Activated CD4-positive, alpha-beta memory T cell treated with anti-CD3 and anti-CD28 coated beads, Interleukin-2, amount 10 ng/mL, durations not matched to agents 7 days and 5 days (primary cell): ENCODE data around the gene CMC1. TPM values are rescaled to one million over a fixed set of nuclear protein-coding genes. Genes with fewer than 3 reads are reported as not detected.

Experiments
- CTCF ChIA-PET: fragments of 350-600 bp; sonication (Branson Sonifier 250); formaldehyde crosslinking; loops from one replicate; lab custom pipeline; 2021; ENCODE audit warnings: antibody characterized with exemption, inconsistent platforms; lab: Charles Lee
- POLR2A ChIA-PET: fragments of 350-600 bp; sonication (Branson Sonifier 250); formaldehyde crosslinking; loops from one replicate; lab custom pipeline; 2021; ENCODE audit warnings: antibody characterized with exemption; lab: Charles Lee
- DNase-seq: peaks from one replicate; pipeline ENCODE4 v3.0.0-alpha.2; 2020
- H3K27ac Mint-ChIP-seq: one replicate; pipeline ENCODE4 v1.8.0; 2021; ENCODE audit warnings: mild to moderate bottlenecking, mixed read lengths
- H3K27me3 Mint-ChIP-seq: one replicate; pipeline ENCODE4 v1.8.0; 2021; ENCODE audit warnings: mixed read lengths
- H3K36me3 Mint-ChIP-seq: one replicate; pipeline ENCODE4 v1.8.0; 2021; ENCODE audit warnings: low read depth, mixed read lengths
- H3K4me1 Mint-ChIP-seq: one replicate; pipeline ENCODE4 v1.8.0; 2021; ENCODE audit warnings: mixed read lengths
- H3K4me3 Mint-ChIP-seq: one replicate; pipeline ENCODE4 v1.8.0; 2021; ENCODE audit warnings: mild to moderate bottlenecking, mixed read lengths
- H3K9me3 Mint-ChIP-seq: one replicate; pipeline ENCODE4 v1.8.0; 2021; ENCODE audit warnings: mixed read lengths
- total RNA-seq, 2 experiments: library from RNA; stranded (reverse); gene quantifications; one replicate each; pipeline ENCODE4 v1.2.3, GENCODE V29; 2021

CMC1 gene
- total RNA-seq, 2 experiments from 2014 or later = 18.8 to 21.0 TPM

GRCh38 chr3:28322464-28322863 lies 81.0 kb downstream of the CMC1 start:
- Mint-ChIP-seq H3K4me3 (no peak overlapping the region), H3K27me3 (no peaks in the 10 kb centered on the region), H3K27ac (no peak overlapping the region), H3K4me1 (peaks cover 38% of the 10 kb centered on the region), H3K9me3 (no peaks in the 10 kb centered on the region), H3K36me3 (peaks cover 52% of the 10 kb centered on the region)
- ChIA-PET POLR2A (interaction anchor here (0.8 kb wide), 1 partner anchor 26 kb away, joined by 3 read pairs; the partner anchor contains the start of gene ZCWPW2), CTCF (interaction anchor here (0.9 to 3.5 kb wide), 4 partner anchors 26 to 610 kb away, joined by 3 to 22 read pairs (median 6); partner anchors contain the start of genes AZI2, EOMES and ZCWPW2)
- no peak for DNase-seq

DNA sequence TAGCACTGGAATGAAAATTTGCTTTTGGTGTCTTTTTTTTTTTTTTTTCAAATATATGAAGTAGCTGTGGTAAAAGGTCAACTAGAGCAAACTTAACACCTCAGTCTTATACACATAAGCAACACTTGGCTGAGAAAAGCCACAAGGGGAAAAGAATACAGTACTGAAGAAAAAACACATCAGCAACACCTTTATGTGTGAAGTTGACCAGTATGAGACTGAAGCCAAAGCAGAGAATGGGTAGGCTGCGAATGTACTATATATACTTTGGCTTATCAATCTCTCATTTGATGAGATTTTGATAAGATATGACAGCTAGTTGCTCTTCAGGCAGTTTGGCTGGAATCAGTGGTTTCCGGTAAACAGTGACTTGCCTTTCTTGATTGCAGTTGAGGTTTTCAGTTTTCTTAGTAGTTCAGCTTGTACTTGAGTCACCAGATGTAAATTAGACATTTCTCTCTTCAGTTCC lies 85.1 kb downstream of the CMC1 start:
- peak overlapping the region; percentile 1 for H3K4me3 Mint-ChIP-seq
- POLR2A ChIA-PET = interaction anchor here (0.6 to 3.6 kb wide), 13 partner anchors 9 to 614 kb away, joined by 3 to 38 read pairs (median 4); partner anchors contain the start of genes AZI2, CMC1, EOMES and ZCWPW2
- peak; percentile 60 for DNase-seq
- H3K27me3 Mint-ChIP-seq = no peaks in the 10 kb centered on the region
- peaks cover 49% of the 10 kb centered on the region for H3K36me3 Mint-ChIP-seq
- peak overlapping the region; percentile 59 for H3K27ac Mint-ChIP-seq
- H3K4me1 Mint-ChIP-seq = peaks cover 37% of the 10 kb centered on the region
- no peaks in the 10 kb centered on the region for H3K9me3 Mint-ChIP-seq
- CTCF ChIA-PET = interaction anchor here (0.6 to 6.2 kb wide), 12 partner anchors 8 to 618 kb away, joined by 3 to 103 read pairs (median 6); partner anchors contain the start of genes AZI2, EOMES and ZCWPW2

GRCh38 chr3:28328188-28329151 lies 87.1 kb downstream of the CMC1 start:
- no peaks in the 10 kb centered on the region for H3K9me3 Mint-ChIP-seq
- H3K27ac Mint-ChIP-seq = no peak overlapping the region
- no peak for DNase-seq

GRCh38 chr3:28334552-28334951 lies 93.1 kb downstream of the CMC1 start:
- H3K4me1 Mint-ChIP-seq = peaks cover 6% of the 10 kb centered on the region
- peaks cover 39% of the 10 kb centered on the region for H3K36me3 Mint-ChIP-seq
- H3K27me3 Mint-ChIP-seq = no peaks in the 10 kb centered on the region
- no peaks in the 10 kb centered on the region for H3K9me3 Mint-ChIP-seq
- no peak overlapping the region for H3K4me3 Mint-ChIP-seq
- ChIA-PET CTCF (interaction anchor here (1.0 to 5.7 kb wide), 5 partner anchors 9 to 622 kb away, joined by 3 to 46 read pairs (median 16); partner anchors contain the start of genes AZI2, EOMES and ZCWPW2), POLR2A (interaction anchor here (1.5 to 5.6 kb wide), 2 partner anchors 10 to 14 kb away, joined by 6 to 30 read pairs; partner anchors contain the start of genes AZI2 and ZCWPW2)
- H3K27ac Mint-ChIP-seq = no peak overlapping the region
- no peak for DNase-seq

More at GRCh38 chr3:28328188-28329151, 87.1 kb downstream of the CMC1 start:
- H3K4me3 Mint-ChIP-seq = no peak overlapping the region
- no peaks in the 10 kb centered on the region for H3K27me3 Mint-ChIP-seq
- H3K4me1 Mint-ChIP-seq = peaks cover 36% of the 10 kb centered on the region
- ChIA-PET POLR2A (interaction anchor here (1.6 to 3.6 kb wide), 5 partner anchors 16 to 616 kb away, joined by 6 to 38 read pairs (median 16); partner anchors contain the start of genes AZI2, CMC1, EOMES and ZCWPW2), CTCF (interaction anchor here (0.7 to 6.2 kb wide), 11 partner anchors 11 to 616 kb away, joined by 3 to 103 read pairs (median 8); partner anchors contain the start of genes AZI2, EOMES and ZCWPW2)
- H3K36me3 Mint-ChIP-seq = peaks cover 39% of the 10 kb centered on the region

- H3K4me1 Mint-ChIP-seq = peaks cover 6% of the 10 kb centered on the region
- no peak overlapping the region for H3K4me3 Mint-ChIP-seq
- ChIA-PET POLR2A (interaction anchor here (1.0 to 5.6 kb wide), 4 partner anchors 9 to 851 kb away, joined by 3 to 30 read pairs (median 4); partner anchors contain the start of genes AZI2, SLC4A7 and ZCWPW2), CTCF (interaction anchor here (0.7 to 5.7 kb wide), 7 partner anchors 9 to 623 kb away, joined by 3 to 46 read pairs (median 8); partner anchors contain the start of genes AZI2, EOMES and ZCWPW2)
- H3K27me3 Mint-ChIP-seq = no peaks in the 10 kb centered on the region
- H3K27ac Mint-ChIP-seq = no peak overlapping the region
- DNase-seq = no peak
- peaks cover 44% of the 10 kb centered on the region for H3K36me3 Mint-ChIP-seq
- H3K9me3 Mint-ChIP-seq = no peaks in the 10 kb centered on the region
Observed at GRCh38 chr3:28335246-28335645, 93.8 kb downstream of the CMC1 start.

DNA sequence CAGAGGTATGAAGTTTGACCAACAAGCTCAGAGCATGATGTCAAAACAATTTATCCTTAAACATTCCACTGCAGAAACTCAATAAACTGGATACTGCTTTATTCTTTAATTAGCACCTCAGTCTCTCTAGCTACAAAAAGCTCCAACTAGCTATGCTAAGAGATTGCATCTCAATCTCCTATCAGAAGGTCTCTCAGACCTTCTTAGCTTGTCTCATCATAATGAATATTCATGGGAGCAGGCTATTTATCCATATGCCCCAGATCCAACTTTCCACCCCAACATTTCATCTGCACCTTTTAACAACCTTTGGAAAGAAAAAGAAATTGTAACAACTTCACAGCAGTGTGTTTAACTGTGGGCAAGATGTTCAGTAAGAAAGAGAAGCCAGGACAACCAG lies 95.8 kb downstream of the CMC1 start:
- ChIA-PET CTCF (interaction anchor here (3.3 to 5.7 kb wide), 4 partner anchors 12 to 625 kb away, joined by 8 to 46 read pairs (median 18); partner anchors contain the start of genes AZI2, EOMES and ZCWPW2), POLR2A (interaction anchor here (1.3 to 5.6 kb wide), 3 partner anchors 11 to 616 kb away, joined by 3 to 30 read pairs (median 4); partner anchors contain the start of genes AZI2, EOMES and ZCWPW2)
- no peak for DNase-seq
- Mint-ChIP-seq H3K4me3 (no peak overlapping the region), H3K27me3 (no peaks in the 10 kb centered on the region), H3K4me1 (peaks cover 11% of the 10 kb centered on the region), H3K27ac (no peak overlapping the region), H3K9me3 (no peaks in the 10 kb centered on the region), H3K36me3 (peaks cover 34% of the 10 kb centered on the region)

DNA sequence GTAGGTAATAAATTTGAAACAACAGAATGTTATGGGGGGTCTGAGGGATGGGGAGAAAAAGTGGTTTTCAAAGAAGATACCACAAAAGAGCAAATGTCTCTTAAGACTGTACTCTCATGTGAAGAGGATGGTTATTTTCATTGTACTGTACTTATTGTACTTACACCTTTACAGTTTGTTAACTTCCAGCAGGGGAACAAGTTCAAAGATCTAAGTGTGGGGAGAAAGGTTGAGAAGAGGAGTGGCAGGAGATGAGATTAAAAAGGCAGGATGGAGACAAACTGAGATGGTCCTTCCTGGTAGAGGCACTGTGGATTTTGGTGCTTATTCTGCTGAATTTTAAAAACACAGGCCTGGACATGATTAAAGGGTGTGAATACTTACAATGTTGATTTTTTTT lies 101.7 kb downstream of the CMC1 start:
- H3K4me1 Mint-ChIP-seq = peaks cover 47% of the 10 kb centered on the region
- peaks cover 36% of the 10 kb centered on the region for H3K36me3 Mint-ChIP-seq
- no peak overlapping the region for H3K27ac Mint-ChIP-seq
- POLR2A ChIA-PET = interaction anchor here (2.2 kb wide), 1 partner anchor 8 kb away, joined by 6 read pairs; no protein-coding TSS in a partner anchor
- H3K4me3 Mint-ChIP-seq = no peak overlapping the region
- CTCF ChIA-PET = interaction anchor here (1.0 kb wide), 1 partner anchor 621 kb away, joined by 3 read pairs; the partner anchor contains the start of gene EOMES
- H3K9me3 Mint-ChIP-seq = no peaks in the 10 kb centered on the region
- no peaks in the 10 kb centered on the region for H3K27me3 Mint-ChIP-seq
- DNase-seq = no peak

DNA sequence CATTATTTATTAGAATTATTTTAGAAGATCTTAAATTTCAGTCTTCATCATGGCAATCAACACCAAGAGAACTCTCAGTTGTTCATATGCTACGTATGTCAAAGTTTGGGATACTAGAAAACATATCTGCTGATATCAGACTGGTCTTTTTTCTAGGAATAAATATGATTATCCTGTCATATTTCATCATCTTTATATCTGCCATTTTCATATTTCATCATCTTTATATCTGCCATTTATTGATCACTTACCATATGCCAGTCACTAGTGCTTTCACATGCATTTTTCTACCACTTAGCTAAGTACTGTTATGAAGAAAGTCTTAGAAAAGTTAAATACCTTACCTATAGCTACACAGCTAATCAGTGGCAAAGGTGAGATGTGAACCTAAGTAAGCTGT lies 104.3 kb downstream of the CMC1 start:
- ChIA-PET POLR2A (interaction anchor here (0.7 kb wide), 1 partner anchor 639 kb away, joined by 3 read pairs; no protein-coding TSS in a partner anchor), CTCF (interaction anchor here (1.1 kb wide), 1 partner anchor 634 kb away, joined by 3 read pairs; no protein-coding TSS in a partner anchor)
- H3K27me3 Mint-ChIP-seq = no peaks in the 10 kb centered on the region
- no peak for DNase-seq
- H3K27ac Mint-ChIP-seq = no peak overlapping the region
- H3K9me3 Mint-ChIP-seq = no peaks in the 10 kb centered on the region
- H3K4me3 Mint-ChIP-seq = no peak overlapping the region
- H3K4me1 Mint-ChIP-seq = peaks cover 63% of the 10 kb centered on the region
- peaks cover 41% of the 10 kb centered on the region for H3K36me3 Mint-ChIP-seq

DNA sequence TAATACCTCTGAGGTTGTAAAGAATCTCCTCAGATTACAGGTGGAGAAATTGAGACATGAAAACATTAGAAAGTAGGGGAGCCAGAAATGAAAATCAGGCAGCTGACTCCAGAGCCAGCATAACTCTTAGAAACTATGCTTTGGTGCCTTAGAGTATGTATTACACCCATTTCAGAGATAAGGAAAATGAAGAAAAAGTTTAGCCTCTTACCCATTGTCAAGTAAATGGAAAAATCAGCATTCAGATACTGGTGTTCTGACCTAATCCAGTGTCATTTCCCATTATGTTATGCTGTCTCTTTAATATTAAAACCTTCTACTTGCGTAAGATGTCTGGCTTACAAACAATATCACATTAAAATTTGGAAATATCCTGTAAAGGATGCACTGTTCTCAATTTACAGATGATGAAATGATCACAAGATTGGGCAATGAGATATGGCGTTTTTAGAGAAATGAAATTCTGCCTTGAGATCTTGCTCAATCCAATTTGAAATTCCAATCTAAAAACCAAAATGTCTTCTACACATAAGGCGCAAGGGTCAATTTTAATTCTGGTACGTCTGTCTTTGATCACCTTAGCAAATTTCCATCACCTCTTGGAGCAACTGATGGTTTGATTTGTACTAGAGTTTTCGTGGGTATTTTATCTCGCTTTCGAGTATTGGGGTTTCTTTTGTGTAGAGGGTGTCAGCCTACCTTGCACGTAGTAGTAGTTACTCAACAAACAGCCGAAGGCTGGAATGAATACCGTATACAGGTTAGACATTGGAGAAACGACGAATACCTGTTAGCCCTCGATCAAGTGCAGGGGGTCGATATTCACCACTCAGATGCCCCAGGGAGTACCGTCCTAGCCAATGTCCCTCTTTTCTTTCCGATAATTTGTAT lies 106.2 kb downstream of the CMC1 start:
- H3K4me1 Mint-ChIP-seq = peaks cover 63% of the 10 kb centered on the region
- H3K36me3 Mint-ChIP-seq = peaks cover 45% of the 10 kb centered on the region
- CTCF ChIA-PET = interaction anchor here (1.0 to 3.7 kb wide), 5 partner anchors 8 to 635 kb away, joined by 3 to 32 read pairs (median 7); partner anchors contain the start of gene EOMES
- H3K9me3 Mint-ChIP-seq = peaks cover 3% of the 10 kb centered on the region
- H3K27ac Mint-ChIP-seq = peak overlapping the region; percentile 92
- POLR2A ChIA-PET = interaction anchor here (0.9 to 2.7 kb wide), 11 partner anchors 8 to 863 kb away, joined by 3 to 38 read pairs (median 9); partner anchors contain the start of genes CMC1 and SLC4A7
- no peak for DNase-seq
- peak overlapping the region; percentile 89 for H3K4me3 Mint-ChIP-seq
- no peaks in the 10 kb centered on the region for H3K27me3 Mint-ChIP-seq

DNA sequence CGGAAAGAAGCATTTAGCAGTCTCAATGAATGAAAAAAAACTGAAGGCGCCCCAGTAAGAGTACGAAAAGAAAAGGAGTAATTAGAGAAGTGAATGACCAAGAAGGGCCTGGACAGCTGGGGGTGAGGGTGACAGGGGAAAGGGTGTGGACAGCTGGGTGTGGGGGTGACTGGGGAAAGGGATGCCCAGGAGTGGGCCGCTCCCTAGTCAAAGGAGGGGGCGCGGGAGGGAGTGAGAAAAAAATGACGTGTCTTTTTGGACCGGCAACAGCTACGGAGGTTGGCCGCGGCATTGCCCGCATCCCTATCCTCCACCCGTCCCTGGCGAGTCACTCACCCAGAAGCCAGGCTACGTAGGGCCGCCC lies 106.8 kb downstream of the CMC1 start:
- Mint-ChIP-seq H3K4me3 (peak overlapping the region; percentile 89), H3K4me1 (peaks cover 57% of the 10 kb centered on the region), H3K27me3 (no peaks in the 10 kb centered on the region), H3K9me3 (peaks cover 3% of the 10 kb centered on the region), H3K36me3 (peaks cover 41% of the 10 kb centered on the region), H3K27ac (peak overlapping the region; percentile 92)
- POLR2A ChIA-PET = interaction anchor here (0.9 to 2.7 kb wide), 15 partner anchors 9 to 864 kb away, joined by 3 to 38 read pairs (median 5); partner anchors contain the start of genes CMC1, EOMES and SLC4A7
- no peak for DNase-seq
- CTCF ChIA-PET = interaction anchor here (1.0 to 3.7 kb wide), 7 partner anchors 9 to 636 kb away, joined by 3 to 32 read pairs (median 7); partner anchors contain the start of gene EOMES
